ENCODE measurements around the gene SH3BGRL3.
A peak's percentile ranks its signal among the peaks of the same experiment; 100 is the strongest.
"Not testable (repeated sequence)": the region's sequence is repeated elsewhere in the genome, so short reads cannot be mapped to it uniquely, and the experiment has no call there.

SH3BGRL3 gene

DNA sequence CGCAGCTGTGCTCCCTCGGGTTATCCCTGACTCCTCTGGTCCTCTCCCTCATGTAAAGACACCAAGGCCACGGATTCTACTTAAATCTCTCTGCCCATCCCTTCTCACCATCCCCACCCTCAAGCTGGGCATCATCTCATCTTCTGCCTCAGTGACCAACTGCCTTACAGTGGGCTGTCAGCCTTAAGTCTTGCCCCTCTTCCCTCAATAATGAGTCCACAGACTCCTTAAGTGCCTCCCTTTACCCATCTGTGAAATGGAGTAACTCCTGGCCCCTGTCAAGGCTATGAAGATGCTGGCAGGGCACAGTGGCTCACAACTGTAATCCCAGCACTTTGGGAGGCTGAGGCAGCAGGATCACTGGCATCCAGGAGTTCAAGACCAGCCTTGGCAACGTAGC is 12.1 kb downstream of the SH3BGRL3 start:
- DNase-seq = no peak

DNA sequence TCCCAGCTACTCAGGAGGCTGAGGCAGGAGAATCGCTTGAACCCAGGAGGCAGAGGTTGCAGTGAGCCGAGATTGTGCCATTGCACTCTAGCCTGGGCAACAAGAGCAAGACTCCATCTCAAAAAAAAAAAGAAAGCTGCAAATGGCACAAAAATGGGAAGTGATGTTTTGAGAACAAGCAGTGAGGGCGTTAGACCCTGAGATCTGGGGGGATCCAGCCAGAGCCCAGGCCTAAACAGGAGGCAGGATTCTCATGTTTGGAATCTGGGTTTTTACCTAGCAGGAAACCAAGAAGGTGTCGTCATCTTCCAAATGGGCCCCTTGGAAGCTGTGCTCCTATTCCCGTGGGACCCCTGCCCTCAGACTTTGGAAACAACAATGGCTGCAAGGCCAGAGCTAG is 12.8 kb downstream of the SH3BGRL3 start:
- not testable (repeated sequence) for DNase-seq

DNA sequence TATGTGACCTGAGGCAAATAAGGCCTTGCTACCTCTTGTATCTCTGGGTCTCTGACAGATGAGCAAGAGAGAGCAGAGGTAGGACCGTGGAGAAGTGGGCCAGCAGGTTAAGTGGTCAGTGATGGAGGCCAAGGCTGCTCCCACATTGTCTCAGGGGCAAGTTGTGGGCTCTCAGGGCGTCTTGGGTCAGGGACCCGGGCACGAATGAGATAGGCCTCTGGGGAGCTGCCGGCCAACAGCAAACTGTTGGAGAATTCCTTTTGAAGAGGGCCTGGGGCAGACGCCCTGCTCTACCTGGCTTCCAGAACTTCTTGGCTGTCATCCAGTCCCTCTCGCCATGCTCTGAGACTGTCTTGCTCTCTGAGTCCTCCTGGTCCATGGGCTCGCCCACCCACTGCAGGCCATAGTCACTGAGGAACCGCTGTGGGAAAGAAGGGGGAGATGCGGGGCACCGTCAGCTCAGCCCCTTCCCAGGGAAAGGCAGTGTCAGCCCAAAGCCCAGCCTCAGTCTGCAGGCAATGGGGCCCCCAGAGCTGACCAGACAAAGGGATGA is 14.1 kb downstream of the SH3BGRL3 start:
- DNase-seq = no peak

DNA sequence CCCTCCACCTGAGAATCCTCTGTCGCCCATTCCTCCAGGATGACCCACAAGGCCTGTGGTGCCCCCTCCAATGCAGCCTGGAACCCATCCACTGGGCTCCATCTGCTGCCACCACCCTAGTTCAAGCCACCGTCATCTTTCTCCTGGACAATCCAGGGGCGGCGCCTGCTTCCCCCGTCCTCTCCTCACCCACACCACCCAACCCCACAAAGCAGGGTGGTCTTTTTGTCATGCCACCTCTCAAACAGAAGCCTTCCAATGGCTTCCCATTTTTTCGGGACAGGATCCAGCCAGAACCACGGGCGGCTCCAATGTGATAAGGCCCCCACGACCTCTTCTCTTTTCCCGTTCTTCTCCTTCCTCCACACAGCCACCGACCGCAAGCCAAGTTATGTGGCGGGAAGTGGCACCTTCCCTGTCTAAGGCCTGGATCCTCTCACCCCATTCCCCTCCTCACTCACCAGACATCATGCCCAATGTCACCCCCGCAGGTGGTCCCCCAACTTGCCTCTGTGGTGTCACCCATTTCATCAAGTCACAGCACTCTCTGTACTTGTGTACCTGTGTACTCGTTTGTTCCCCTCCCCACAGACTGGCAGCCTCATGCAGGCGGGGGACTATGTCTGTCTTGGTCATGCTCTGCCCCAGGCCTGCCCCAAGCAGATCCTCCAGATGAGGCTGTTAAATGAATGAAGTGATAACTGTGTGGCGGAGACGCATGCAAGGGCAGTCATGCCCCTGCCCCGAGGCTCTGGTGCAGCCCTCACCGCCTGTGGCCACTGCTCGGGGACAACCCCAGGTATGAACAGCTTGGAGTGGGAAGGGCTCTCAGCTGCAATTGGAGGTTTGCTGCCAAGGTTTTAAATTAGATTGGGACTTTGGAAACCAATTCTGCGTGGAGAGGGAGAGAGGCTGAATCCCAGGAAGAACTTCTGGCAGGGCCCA is 15.6 kb downstream of the SH3BGRL3 start:
- no peak for DNase-seq

DNA sequence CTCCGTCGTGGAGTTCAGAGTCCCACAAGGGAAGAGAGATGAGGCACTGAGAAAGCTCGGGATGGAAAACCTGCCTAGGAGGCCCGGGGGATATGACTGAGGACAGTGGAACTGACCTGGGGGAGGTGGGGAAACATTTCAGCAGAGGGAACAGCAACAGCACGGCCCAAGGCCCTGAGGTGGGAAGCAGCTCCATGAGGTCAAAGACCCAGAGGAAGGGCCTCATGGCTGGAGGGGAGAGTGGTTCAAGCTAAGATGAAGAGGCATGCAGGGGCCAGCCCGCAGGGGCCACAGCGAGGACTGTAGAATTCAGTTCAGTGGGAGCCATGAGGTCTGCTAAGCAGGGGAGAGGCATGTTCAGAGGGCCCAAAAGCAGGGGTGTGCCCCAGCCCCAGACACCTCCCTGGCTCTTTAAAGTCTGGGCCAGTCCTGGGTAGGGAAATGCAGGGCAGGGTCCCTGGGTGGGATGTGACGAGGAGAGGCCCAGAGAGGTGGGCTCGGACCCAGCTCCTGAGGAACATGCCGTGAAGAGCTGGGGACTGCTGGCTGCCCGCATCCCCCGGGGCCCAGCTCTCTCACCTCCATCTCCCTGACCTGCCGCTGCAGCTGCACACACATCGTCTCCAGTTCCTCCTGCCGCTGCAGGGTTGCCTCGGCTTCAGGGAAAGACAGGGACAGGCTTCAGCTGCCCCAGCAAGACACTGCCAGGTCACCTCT is 16.6 kb downstream of the SH3BGRL3 start:
- DNase-seq = no peak

DNA sequence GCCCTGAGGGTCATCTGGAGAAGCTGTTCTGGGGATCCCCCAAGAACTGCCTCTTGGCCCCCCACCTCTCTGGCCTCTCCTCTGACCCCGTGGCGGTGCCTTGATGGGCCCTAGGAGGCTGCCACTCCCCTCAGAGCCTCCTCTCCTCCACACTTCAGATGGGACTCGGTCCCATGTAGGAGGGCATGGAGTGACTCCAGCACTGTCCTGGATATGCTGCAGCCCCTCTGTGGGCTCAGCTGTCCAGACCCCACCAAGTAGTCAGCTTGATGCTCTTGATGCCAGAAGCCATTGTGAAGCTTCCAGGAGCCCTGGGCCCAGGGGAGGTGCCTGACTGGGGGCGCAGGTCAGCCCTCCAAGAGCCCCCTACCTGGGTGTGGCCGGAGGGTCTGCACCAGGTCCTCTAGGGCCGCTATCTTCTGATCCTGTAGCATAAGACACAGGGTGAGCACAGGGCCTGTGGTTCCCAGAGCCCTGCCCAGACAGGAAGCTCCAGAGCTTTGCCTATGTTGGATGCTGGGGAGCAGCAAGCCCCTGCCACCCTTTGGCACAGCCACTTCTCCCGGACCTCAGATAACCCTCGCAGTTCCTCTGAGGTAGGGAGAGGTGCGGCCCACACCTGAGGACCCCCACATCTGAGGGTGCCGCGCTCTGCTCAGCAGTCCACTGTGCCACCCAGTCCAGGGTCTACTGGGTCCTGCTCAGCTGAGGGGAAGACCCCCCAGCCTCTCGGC is 17.3 kb downstream of the SH3BGRL3 start:
- DNase-seq = no peak

DNA sequence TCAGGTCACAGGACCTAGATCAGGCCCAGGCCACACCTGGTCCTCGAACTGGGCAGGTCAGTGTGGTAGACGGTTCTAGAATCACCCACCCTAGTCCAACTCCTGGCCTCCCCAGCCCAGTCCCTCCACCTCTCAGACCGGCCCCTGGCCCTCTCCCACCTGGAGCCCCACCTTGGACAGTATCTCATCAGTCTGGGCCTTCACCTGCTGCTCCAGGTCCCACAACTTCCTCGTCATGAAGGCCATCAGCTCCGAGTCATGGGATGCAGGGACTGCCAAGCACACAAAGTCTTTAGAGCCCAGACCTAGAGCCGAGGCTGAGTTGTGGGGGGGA is 17.9 kb downstream of the SH3BGRL3 start:
- DNase-seq = no peak

DNA sequence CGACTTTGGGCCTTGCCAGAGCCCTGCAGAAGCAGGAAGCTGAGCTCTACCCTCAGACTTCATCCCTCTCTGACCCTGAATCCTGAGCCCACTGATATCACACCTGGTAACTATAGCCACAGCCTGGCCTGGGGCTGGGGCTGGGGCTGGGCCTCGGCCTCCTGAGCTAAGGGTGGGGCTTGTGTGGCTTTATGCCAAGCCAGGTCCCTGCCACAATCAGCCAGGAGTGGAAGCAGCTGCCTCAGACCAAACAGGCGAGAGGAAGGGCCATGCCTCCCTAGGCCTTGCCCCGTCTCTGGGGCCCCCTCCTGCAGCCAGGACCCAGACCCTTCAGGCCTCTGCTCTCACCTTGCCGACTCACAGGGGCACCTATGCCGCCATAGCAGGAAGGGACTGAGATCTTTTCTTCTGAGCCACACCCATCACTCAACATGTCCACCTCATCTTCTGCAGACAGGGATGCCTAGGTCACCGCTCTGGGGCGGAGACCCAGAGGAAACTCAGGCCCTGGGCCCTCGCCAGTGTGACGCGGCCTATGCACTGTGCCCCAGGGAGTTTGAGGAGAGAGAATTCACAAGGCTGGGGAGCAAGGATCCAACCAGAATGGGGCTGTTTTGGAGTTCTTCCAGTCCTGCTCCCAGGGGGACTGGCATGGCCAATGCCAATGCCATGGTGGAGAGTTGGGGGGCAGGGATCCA is 20.8 kb downstream of the SH3BGRL3 start:
- no peak for DNase-seq

DNA sequence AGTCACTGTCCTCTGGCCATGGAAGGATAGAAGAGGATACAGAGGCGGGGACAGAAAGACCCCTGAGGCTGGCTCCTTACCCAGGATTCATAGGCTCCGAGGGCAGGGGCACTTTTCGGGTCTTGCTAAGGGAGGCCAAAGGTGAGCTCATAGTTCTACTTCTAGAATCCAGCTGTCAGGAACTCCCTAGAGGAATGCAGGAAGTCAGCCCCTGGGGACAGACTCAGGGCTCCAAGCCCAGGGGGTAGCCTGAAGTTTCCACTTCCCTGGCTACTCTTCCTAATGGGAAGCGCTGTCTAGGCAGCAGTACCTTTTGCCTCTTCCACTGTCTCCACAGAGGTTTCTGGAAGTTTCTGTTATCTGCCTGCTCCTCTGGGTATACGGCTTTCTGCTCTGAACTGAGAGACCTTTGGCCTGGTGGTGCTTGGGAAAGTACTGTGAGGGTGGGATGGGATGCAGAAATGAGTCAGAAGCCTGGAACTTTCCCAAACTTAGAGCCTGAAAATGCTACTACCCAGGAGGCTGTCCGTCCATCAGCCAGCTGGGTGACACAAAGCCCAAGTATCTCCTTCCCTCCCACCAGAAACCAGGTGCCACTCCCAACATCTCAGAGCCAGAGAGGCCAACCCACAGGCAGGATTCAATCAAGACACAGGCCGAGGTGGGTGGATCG is 23.0 kb downstream of the SH3BGRL3 start:
- DNase-seq = no peak

DNA sequence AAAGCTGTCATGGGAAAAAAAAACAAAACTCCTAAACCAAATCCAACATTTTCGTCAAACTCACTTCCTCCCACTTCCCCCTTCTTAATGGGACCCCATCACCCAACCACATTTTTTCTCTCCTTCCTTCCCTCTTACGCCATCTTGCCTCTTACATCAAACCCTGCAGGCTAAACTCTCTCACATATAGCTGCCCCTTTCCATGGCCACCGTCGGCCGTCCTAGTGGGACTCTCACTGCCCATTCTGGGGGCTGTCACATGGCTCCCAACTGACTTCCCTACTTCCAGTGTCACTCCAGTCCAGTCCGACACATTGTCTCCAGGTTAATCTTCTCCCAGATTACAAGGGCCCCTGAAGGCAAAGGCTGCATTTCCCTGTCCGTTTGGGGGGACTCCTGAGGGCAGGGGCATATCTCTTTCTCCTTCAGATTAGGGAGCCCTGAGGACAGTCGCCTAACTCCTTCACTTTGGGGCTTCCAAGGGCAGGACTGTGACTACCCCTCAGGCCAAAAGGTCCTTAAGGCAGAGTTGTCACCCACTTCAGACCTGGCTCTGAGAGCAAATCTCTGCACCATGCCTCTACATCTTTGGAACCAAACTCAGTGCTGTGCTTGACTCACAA is 25.9 kb downstream of the SH3BGRL3 start:
- DNase-seq = no peak

DNA sequence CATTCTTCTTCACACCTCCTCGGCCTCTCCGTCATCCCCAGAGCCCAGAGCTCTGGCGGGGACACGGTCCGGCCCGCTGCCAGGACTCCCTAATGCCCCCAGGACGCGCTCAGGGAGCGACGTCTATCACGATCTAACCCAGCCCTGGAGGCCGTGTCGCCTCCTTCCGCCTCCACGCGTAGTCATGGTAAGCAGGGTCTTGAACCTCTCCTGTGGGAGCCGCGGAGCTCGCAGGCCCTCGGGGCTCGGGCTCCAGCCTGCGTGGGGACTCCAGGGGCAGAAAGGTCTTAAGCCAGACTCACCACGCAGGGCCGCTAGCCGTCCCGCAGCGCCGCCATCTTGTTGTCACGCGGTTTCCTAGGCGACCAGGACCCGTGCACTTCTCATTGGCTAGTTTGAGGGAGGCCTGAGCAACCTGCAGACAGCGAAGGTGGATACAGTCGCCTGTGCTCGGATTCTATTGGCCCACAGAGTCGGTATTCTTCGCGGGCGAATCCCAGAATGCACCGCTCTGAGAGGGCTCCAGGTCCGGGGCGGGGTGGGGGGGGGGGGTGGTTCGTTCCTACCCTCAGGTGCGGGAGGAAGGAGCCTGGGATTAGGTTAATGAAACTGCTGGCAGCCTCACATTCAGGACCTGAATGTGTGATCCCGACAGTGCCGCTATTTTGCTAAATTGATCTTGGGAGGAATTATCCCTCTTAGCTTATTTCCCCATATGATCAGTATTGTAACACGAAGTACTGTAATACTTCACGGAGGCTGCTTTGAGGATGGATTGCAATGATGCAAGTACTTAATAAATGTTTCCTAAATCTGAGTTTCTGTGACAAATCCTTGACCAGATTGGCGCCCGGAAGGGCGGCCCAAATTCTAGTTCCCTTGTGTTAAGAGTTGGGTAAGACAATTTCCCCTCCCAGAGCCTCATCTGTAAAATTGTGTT is 26.7 kb downstream of the SH3BGRL3 start, which contains the start of gene UBXN11:
UBXN11 (minus strand) TSS at position 347 of the 940 bp plus-strand sequence. CDS start 3,753 bp downstream, outside the sequence.
- DNase-seq = peak; percentile 99

DNA sequence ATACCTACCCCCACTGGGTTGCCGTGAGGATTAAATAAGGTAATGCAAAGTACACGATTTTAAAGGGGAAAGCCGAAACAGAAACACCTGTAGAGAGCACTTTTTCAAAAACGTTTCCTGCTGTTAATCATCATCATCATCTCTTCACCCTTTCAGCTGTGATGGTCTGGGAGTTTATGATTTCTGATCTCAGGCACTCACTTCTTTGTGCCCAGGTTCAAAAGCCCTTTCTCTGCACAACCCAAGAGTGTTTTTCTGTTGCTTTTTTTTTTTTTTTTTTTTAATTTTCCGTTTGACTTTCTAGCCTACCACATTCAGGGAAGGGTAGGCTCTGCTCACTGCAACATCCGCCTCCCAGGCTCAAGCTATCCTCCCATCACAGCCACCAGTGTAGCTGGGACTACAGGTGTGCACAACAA is 27.5 kb downstream of the SH3BGRL3 start:
- DNase-seq = no peak

DNA sequence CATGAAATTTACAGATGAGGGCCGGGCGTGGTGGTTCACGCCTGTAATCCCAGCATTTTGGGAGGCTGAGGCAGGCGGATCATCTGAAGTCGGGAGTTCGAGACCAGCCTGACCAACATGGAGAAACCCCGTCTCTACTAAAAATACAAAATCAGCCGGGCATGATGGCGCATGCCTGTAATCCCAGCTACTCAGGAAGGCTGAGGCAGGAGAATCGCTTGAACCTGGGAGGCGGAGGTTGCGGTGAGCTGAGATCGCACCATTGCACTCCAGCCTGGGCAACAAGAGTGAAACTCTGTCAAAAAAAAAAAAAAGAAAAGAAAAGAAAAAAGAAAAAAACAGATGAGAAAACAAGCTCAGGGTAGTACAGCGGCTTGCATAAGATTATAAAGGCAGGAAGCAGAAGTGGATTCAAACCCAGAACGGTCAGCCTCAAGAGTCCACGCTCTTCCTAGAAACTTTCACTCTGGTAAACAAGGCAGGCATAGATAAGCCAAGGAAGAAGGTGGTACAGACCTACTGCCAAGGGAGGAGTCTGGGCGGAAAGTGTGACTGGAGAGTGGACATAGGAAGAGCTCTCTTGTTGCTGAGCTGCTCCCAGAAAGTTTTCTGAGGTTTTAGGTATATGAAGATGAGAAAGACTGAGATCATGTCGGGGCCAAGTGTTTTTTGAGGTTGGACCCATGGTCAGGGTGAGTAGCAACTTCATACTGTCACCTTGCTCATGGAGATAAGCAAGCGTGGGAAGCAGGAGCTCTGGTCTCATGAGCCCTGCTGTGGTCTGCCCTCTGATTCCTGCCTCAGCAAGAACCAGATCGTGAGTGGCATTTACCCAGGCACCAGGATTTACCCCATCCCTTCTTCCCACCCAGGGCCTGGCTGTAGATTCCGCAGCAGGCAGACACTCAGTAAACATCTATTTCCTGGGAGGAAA is 28.3 kb downstream of the SH3BGRL3 start:
- not testable (repeated sequence) for DNase-seq

DNA sequence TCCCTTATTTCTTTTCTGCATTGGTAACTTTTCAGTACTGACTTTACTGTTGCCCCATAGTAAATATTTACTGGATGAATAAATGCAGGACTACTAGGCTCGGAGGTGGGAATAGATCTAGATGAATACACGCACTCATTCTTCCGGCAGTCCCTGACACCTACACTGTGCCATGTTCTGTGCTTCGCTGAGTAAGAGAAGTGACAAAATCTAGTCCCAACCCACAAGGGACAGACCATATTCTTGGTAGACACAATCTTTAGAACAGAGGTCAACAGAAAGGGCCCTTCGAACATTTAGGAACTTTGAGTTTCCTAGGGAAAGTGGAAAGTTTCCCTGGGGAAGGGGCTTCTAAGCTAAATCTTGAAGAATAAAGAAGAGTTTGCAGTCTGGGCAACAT is 34.6 kb downstream of the SH3BGRL3 start:
- no peak for DNase-seq

DNA sequence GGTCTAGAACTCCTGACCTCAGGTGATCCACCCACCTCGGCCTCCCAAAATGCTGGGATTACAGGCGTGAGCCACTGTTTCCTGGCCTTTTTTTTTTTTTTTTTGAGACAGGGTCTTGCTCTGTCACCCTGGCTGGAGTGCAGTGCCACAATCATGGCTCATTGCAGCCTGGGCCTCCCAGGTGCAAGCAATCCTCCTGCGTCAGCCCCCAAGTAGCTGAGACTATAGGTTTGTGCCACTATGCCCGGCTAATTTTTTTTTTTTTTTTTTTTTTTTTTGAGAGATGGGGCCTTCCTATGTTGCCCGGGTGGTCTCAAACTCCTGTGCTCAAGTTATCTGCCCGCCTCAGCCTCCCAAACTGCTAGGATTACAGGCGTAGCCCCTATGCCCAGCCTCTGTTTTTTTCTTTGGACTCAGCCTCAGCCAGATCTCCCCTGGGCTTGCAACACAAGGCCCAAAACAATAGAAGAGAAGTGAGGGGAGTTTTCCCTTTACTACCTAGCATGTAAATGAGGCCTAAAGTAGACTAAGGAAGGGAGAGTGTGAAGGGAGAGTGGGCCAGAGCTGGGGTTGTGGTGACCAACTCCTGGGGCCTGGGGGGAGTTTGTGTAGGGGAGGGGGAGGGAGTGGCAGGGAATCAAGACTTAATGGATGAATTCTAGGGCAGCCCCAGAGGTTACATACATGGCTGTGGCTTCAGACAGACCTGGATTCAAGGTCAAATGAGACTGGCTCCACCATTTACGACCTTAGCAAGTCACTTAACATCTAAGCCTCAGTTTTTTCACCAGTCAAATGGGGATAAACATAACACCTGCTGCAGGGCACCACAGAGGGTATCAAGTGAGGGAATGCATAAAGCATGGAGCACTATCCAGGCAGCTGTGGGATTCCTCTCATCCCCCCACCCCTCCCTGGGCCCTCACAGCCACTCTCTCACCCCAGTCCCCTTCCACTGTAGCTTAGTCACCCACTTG is 36.3 kb downstream of the SH3BGRL3 start:
- DNase-seq = no peak

DNA sequence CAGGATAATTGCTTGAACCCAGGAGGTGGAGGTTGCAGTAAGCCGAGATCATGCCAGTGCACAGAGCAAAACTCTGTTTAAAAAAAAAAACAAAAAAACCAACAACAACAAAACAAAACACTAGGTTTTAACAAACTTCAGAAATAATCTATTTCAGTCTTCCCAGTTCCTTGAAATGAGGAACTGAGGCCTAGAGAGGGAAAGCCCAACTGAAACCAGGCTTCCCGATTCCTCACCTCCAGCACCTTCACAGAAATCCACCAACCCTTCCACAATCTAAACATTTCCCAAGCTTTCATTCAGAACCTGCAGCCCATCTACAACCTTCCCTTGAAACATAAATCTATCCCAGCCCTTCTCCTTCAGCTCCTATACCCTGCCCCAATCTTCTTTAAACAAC is 37.3 kb downstream of the SH3BGRL3 start:
- DNase-seq = no peak

DNA sequence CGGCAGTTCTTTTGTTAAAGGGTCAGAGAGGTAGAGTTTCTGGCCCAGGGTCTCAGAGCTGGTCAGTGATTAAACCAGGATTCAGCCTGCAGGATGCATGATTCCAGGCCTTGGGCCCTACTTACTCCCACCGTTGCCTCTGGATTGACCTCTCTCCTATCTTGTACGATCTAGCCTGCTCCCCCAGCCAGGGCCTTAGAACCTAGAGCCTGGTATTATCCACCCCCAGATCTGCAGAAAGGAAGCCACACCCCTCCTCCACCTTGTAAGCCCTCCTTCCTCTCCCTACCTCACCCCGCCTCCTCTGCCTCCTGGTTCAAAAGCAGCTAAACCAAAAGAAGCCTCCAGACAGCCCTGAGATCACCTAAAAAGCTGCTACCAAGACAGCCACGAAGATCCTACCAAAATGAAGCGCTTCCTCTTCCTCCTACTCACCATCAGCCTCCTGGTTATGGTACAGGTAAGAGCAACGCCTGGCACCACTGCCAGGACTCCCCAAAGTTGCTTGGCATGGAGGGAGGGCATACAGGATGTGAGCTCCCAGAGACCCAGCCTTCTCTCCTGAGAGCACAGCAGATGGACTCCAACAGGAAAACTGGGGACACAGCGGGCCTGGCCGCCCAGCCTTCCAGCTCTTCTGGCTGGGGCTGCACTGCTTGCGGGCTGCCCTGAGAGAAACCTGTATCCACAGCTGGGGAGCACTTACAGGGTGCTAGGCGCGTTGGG is 37.9 kb downstream of the SH3BGRL3 start, which contains the start of gene CD52:
CD52 (plus strand) TSS at position 347 of the 726 bp plus-strand sequence; CDS start at position 407, 60 bp downstream.
- no peak for DNase-seq
